Left forelimb (tissue), 1 donor: ENCODE results near the gene C1orf50.
"Not testable (repeated sequence)": the region's sequence is repeated elsewhere in the genome, so short reads cannot be mapped to it uniquely, and the experiment has no call there.

Experiments
- DNase-seq: peaks from one replicate; pipeline ENCODE4 v3.0.0-alpha.2; 2018; ENCODE audit warnings: low spot score

C1orf50 gene

DNA sequence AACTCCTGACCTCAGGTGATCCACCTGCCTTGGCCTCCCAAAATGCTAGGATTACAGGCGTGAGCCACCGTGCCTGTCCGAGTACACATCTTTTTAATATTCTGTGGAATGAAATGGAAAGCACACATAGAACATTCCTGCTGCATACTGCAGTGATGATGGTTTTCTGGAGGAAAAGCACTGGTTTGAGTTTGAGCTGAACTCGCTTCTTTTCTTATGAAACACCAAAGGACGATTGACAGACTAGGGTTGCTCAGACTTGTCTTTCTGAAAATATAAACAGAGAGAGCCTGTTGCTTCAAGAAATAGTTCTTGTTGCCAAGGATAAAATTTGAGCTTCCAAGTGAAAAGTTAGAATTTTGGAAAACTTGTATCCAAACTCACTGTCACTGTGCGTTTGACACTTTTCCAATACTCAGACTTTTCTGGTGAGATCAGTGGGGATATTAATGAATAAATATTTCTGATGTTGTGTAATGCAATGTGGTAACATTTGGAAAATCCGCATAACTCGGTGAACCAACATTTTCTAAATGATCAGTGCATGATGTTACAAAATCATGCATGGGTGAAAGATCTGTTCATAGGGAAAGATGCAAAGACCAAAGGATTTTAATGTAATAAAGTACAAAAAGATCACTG lies 34.9 kb downstream of the C1orf50 start:
- no peak for DNase-seq

DNA sequence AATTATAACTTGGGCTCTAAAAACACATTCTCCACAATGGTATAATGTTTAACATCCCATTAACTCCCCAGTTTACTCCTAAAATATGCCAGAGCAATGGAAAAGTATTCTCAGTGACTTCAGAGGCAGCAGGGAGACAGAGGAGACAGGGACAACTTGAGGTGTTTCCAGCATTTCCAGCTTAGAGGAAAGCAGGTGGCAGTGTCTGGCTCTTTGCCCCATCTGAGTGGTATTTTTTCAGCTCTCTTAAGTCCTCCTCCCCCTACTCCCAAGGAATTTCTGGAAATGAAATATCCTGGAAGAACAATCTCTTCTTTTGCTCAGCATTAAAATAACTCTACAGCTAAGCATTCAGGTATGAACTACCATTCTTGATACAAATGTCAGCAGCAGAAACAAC lies 39.1 kb downstream of the C1orf50 start:
- no peak for DNase-seq

DNA sequence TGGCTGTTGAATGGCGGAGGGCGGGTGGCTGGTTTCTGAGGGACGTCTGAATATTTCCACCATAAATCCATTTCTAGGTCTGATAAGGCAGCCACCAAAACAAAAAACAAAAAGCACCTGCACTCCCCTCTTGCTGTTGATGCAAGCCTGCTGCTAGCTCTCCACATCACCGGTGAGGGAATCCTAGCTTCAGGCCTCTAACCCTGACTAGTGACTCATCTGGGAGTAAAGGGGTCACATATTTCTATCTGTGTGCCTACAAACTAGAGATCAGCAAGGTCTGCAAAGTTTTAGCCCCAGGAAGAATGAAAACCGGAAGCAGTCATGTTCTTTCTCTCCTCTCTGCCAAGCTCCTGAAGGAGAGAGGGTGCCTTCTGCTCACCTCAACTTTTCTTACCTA lies 39.5 kb downstream of the C1orf50 start:
- no peak for DNase-seq

DNA sequence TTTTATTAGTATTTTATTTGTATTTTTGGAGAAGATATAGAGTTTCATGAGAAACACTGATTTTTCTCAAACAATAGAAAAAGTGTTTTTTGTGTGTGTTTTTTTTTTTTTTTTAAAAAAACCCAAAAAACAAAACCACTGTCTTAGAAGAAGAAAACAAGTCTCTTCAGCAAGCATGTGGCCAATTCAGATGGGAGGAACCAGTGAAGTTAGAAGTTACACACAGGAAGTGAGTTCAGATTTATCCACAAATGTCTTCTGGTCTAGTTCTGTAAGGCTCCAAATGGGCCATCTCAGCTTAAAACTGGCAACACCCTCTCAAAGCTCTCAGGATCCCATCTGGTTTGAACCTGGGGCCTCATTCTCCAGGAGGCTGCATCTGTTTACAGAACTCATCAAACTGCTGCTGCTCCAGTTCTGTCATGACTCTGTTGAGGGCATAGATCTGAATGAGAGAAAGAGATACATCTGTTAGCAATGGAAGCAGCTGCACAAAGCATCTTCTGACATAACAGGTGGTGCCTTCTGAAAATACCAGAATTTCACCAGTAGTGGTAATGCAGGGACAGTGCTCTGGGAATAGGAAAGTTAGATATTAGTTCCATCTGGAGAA lies 40.1 kb downstream of the C1orf50 start:
- no peak for DNase-seq

DNA sequence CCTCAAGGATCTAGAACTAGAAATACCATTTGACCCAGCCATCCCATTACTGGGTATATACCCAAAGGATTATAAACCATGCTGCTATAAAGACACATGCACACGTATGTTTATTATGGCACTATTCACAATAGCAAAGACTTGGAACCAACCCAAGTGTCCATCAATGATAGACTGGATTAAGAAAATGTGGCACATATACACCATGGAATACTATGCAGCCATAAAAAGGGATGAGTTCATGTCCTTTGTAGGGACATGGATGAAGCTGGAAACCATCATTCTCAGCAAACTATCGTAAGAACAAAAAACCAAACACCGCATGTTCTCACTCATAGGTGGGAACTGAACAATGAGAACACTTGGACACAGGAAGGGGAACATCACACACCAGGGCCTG lies 47.8 kb downstream of the C1orf50 start:
- not testable (repeated sequence) for DNase-seq

DNA sequence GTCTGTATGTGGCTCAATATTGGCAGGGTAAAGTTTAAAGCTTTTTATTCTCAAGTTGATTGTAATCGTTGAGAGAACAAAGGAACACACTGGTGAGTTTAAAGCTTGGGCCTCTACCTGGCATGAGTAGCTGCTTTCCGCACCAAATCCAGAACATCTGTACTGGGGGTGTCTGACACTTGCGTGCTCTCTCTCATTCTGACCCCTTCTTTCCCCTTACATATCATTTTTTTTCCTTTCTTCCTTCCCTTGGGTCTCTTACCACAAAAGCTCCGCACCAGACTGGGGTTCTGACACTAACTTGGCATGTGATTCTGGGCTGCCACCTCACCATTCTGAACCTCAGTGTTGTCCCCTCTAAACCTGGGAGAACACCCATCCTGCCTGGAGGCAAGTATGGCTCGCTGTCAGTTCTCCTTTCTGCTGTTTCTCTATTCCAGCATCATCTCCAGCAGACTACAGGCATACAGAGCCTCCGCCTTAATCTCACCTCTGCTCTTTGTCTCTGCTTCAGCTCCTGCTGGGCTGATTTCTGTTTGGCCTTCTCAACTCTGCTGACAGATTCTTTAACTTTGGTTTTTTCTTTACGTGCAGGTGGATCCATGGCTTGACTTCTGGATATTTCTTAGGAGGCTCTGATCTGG lies 49.0 kb downstream of the C1orf50 start:
- no peak for DNase-seq

DNA sequence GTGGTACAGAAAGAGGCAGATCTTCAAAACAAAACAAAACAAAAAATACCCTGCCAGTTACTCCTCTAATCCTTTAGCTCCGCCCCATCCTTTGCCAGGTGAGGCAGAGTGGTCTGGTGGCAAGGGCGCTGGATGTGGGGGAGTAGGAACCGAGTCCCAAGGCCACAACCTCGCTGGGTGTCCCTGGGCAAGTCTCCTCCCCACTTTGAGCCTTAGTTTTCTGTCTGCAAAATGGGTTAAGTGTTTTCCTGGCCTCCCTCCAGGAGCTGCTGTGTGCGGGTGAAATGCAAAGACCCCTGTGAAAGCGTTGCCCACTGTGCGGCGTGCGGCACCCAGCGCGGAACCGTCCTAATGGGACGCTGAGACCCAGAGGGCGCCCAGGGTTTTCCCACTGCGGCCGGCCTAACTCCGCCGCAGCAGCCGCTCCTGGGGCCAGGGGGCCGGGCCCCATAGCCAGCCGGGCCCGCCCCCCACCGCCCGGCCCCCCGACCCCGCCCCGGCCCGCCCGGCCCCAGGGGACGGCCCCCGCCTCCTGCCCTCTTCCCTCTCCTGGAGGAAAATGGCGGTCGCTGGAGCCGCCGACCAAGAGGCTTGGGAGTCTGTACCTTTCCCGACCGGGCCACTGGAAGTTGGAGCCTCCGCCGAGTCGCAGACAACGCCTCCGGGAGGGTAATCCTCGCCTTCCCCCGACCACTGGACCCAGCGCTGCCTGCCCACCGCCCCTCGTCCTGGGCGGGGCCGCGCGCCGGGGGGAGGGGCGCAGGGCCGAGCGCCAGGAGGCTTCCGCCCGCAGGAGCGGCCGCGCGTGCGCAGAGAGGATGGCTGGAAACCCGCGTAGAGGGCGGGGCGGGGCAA lies 49.8 kb downstream of the C1orf50 start, which contains the start of the genes ERMAP and SVBP:
Gene ERMAP (plus strand): TSS at position 538 of the 855 bp plus-strand sequence. CDS start 13,327 bp downstream, outside the sequence.
Gene SVBP (minus strand): TSS at position 813 of the 855 bp plus-strand sequence. CDS start 853 bp downstream, outside the sequence.
- DNase-seq, result peak; percentile 98

DNA sequence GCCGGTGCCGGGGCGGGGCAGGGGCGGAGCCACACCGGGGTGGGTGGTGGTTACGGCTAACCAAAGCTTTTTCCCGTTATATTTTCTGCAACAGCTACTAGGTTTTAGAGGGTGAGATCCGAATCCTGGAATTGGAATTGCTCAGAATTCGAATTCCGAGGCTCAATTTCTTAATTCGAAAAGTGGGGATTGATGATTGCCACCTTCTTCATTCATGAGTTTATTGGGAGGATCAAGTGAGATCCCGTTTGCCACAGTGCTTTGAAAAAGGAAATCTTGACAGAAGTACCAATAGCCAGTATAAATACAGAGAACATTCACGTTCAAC lies 50.4 kb downstream of the C1orf50 start:
- no peak for DNase-seq

DNA sequence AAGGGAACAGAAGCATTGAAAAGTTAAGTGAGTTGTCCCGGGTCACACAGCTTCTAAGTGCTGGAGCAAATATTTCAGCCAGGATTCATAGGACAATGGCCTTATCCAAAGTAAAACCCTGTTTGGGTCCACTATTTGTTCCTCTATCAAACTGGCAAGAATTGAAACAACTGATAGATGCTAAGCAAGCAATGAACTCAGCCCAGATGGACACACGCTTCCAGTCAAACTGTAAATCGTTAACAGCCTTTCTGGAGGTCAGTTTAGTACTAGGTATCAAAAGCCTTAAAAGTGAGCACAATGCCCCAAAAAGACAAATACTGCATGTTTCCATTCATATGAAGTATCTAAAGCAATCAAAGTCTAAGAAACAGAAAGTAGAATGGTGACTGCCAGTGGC lies 50.9 kb downstream of the C1orf50 start:
- DNase-seq, result no peak

DNA sequence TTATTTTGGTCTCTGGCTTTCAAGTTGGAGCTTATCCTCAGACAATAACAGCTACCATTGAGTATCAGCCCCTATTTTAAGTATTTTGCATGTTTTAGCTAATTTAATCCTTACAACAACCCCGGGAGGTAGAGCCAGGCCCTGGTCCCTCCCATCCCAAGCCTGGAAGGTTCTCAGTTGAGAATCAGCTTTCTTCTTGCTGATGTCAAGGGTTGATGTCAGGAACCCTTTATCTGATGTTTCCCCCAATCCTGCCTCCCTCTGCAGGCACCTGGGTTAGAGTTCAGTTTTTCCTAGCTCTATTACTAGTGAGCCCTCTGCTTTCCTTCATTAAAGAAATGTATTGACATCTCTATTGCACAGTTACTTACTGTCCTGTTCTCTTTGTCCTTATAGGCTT lies 53.8 kb downstream of the C1orf50 start:
- DNase-seq, result no peak

DNA sequence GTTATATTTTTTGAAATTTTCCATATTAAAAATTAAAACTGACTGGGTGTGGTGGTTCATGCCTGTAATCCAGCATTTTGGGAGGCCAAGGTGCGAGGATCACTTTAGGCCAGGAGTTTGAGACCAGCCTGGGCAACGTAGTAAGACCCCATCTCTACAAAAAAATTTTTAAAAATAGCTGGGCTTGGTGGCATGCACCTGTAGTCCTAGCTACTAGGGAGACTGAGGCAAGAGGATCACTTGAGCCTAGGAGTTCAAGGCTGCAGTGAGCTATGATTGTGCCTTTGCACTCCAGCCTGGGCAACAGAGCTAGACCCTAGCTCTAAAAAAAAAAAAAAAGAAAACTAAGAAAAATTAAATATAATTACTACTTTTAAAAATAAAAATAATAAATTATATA lies 54.6 kb downstream of the C1orf50 start:
- no peak for DNase-seq

DNA sequence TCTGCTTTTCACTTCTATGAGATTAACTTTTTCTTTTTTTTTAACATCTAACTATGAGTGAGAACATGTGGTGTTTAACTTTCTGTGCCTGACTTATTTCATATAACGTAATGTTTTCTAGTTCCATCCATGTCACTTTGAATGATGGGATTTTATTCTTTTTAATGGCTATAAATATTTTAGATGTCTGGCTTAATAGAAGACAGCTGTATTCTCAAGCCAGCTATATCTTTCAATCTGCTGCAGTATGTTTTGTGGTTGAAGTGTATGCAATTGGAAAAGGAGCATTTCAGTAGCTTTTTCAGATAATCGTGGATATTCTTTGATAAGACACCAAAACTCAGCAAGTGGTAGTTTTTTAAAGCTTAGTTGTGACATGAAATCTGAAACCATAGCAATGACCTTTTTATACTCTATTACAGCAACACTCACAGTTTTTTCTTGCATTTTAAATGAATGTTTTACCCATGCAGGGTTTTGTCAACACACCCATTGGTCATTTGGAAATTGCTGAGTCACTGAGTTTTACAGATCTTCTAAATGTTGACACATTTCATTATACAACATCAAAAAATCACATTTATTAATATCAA lies 55.8 kb downstream of the C1orf50 start:
- no peak for DNase-seq

DNA sequence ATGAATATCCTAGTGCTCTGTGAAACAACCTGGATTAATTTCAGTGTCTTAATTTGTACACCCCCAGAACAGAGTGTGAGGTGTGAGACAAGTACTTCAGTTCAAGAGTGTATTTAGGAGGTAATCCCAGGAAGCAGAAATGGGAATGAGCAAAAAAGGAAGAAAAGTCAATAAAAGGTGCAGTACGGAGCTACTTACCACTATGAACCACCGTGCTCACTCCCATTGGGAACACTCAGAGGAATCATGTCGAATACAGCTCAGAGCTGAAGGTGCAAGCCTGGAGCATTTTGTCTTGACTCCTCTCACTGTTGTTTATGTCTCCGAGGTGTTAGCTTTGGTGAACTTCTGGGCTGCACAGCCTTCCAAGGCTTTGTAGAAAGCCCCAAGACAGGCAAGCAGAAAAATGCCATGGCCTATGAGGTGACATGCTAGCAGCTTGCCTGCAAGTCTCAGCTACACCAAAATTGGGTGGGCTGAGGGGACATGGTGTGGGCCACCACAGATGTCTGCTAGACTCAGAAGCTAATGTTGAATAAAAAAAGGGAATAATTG lies 57.5 kb downstream of the C1orf50 start:
- no peak for DNase-seq

DNA sequence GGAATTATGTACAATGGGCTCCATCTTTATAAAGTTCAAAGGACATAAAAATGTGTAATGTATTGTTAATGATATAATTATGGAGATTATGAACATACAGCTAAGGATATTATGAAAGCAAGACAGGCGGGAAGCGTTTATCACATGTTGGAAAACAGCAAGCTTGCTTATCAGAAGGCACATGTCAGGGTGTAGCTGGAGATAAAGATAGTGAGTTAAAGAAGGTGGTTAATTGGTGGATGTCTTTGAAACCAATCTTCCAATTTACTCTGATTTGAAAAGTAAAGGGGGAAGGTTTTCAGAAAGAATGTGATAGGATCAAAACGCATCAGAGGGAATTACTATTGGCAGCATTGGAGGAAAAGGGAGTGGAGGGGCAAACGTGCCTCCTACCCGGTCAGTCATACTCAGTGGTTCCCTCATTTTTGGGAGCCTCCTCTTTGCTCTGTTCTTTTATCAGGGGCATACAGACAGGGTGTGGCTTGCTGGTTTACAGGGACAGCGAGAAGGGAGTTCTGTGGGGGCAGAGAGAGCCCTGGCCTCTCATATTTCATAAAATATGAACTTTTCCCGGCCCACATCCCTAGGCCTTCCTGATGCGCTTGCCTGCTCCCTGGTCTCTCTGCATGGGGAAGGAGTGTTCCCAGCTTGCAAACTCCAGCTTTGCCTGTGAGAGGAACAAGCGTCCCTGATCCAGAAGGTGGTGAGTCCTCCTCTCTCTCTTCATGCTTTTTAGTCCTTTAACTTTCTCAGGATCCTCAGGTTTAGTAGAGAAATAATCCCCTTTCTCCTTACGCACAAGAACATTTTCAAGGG lies 58.2 kb downstream of the C1orf50 start:
- DNase-seq, result no peak
